GM18498 (cell line): ENCODE results near the gene ICE2.

ENCODE experiments used
- ATAC-seq: cut with Tn5 transposase; IDR thresholded peaks from one replicate; pipeline ENCODE4 v1.9.1; 2021; ENCODE audit warnings: mild to moderate bottlenecking, moderate library complexity; ENCODE audit not compliant: unreplicated experiment

Gene ICE2, protein sequence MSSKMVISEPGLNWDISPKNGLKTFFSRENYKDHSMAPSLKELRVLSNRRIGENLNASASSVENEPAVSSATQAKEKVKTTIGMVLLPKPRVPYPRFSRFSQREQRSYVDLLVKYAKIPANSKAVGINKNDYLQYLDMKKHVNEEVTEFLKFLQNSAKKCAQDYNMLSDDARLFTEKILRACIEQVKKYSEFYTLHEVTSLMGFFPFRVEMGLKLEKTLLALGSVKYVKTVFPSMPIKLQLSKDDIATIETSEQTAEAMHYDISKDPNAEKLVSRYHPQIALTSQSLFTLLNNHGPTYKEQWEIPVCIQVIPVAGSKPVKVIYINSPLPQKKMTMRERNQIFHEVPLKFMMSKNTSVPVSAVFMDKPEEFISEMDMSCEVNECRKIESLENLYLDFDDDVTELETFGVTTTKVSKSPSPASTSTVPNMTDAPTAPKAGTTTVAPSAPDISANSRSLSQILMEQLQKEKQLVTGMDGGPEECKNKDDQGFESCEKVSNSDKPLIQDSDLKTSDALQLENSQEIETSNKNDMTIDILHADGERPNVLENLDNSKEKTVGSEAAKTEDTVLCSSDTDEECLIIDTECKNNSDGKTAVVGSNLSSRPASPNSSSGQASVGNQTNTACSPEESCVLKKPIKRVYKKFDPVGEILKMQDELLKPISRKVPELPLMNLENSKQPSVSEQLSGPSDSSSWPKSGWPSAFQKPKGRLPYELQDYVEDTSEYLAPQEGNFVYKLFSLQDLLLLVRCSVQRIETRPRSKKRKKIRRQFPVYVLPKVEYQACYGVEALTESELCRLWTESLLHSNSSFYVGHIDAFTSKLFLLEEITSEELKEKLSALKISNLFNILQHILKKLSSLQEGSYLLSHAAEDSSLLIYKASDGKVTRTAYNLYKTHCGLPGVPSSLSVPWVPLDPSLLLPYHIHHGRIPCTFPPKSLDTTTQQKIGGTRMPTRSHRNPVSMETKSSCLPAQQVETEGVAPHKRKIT

DNA sequence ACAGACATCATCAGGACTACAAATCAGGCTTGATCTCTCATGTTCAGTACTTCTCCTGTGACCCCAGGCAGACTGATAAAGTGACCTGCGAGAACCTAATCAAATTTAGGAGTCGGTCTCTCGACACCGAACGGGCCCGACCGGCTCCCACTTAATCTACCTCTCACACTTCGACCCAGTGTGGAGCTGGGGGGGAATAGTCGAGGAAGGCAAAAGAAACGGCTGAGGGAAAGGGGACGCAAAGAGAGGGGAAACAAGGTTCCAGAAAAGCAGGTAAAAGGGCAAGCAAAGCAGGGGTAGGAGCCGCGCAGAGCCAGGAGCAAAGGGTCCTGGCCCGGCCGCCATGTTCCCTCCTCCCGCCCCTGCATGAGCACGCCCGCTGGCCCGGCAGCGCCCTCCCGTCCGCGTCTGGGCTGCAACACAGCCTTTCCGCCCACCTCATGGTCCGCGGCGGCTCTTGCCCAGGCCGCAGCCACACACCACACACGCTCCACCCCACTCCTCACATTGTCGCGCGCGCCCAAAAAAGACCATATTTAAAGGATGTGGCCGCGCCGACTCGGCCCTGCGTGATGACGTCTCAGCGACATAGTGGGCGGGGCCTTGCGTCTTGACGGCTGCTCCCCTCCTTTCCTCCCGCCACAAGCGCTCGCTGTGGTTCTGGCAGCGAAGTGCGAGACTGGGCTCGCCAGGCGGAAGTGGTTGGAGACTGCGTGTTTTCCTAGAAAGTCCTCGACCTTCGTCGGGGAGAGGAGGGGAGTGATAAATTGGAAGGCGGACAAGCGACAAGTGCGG lies at the start of gene ICE2:
Gene ICE2 (minus strand): TSS at position 577 of the 795 bp plus-strand sequence. CDS start 1,165 bp downstream, outside the sequence.
- peak; percentile 87 for ATAC-seq

DNA sequence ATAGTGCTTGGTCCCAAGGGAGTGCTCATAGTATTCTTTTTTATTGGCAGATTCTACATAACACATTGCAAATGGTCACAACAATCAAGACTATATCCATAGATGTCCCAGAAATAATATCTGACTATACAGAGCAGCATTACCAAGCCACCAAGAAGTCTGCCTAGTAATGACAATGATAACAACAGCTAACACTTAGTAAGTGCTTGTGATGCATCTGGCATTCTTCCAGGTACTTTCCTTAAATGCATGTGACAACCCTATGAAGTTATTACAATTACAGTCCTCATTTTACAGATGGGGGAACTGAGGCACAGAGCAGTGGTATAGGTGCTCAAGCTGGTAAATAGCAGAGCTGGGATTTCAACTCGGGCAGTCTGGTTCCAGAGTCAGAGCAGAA lies 49.6 kb upstream of the ICE2 start:
- ATAC-seq = no peak

DNA sequence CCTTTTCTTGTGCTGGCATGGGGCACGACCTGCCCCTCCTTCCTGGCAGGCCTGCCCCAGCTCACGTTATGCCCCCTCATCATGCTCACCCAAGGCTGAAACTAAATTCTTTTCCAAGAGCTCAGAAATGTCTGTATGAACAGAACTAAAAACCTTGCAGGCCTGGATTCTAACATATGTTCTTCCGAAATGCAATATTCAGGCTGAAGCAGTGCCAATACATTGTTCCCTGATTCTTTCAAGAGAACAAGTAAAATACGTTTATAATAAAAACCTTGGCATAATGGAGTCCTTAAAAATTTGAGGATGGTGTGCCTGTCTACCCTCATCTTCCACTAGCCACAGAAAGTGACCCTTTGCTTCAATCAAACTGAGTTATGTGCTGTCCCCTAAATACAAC lies 48.5 kb upstream of the ICE2 start:
- ATAC-seq = no peak

DNA sequence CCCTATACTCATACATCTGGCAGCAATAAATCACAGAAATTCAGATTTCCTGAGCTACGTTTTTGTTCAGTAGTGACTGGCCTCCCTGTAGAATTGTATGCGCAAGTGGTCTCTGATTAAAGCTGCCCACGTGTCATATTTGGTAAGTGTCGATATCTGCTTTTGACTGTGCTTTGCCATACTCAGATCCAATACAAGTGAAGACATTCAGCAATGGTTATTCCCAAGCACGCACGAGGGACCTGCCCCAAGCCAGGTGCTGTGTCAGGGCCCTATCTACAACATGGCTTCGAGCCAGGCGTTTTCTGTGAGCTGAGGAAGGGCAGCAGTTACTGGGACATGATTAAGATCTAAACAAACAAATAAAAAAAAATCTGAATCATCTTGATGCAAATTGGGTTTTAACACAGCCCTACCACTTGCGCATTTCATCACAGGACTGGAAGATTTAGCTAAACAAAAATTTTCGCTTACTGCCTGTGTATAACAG lies 47.2 kb upstream of the ICE2 start:
- ATAC-seq = no peak

DNA sequence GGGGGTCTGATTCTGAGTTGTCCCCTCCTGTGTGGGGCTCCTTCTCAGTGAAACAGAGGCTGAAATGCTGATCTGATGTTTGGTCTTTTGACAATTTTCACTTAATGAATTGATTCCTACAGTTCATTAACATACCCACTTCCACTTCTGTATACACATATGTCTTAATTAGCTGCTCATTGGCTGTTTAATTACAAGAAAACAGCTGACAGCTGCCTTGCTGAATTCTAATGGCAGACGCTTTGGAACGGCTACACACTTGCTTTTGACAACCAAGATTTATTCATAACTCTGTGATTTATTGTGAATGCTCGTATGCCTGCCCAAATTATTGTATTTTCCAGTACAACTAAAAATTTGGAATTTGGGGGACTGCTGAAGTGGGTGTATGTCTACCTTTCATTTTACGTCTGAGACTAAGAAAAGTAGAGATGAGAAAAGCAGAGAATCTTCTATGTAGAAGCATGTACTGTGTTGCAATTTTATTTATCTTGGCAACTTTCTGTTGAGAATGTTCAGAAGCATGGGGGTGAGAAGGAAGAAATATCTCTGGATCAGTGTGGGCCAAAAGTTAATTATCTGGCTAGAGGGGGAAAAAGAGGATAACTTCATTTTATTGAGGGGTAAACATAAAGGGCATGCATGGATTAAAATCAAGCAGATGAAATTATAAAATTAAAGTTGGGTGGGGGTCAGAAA lies 46.5 kb upstream of the ICE2 start:
- ATAC-seq = no peak

DNA sequence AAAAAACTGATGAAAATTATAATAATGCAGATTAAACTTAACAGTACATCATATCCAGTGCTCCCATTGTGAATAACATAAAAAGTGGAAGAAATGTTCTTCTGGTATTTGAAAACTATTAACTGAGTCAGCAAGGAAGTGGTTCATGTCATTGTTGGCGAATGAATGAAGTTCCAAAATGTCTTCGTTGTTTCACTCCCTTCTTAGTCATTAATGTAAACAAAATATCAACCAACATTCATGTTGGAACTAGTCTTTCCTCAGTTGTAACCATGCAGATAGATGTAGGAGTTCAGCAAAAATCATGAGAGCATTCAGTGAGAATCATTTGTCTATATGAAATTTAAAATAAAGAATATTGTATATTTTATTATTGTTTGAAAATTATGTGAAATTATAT lies 44.1 kb upstream of the ICE2 start:
- no peak for ATAC-seq

DNA sequence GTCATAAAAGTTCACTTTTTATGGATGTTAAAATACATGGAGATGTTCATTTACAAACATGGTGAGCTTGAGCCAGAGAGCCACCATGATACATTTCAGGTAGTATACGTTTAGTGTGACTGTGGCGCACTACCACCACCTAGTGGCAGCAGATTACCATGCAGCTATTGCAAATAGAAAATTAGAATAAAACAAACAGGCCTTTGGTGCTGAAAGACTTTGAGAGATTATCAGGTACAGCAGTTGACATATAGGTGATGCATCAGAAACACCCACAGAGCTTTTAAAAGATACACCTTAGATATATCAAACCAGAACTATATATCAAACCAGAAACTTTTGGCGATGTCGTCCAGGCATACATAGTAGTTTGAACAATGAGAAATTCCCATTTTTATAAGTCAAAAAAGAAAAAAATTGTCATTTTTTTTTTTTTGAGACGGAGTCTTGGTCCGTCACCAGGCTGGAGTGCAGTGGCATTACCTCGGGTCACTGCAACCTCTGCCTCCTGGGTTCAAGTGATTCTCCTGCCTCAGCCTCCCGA lies 42.0 kb upstream of the ICE2 start:
- peak; percentile 54 for ATAC-seq

DNA sequence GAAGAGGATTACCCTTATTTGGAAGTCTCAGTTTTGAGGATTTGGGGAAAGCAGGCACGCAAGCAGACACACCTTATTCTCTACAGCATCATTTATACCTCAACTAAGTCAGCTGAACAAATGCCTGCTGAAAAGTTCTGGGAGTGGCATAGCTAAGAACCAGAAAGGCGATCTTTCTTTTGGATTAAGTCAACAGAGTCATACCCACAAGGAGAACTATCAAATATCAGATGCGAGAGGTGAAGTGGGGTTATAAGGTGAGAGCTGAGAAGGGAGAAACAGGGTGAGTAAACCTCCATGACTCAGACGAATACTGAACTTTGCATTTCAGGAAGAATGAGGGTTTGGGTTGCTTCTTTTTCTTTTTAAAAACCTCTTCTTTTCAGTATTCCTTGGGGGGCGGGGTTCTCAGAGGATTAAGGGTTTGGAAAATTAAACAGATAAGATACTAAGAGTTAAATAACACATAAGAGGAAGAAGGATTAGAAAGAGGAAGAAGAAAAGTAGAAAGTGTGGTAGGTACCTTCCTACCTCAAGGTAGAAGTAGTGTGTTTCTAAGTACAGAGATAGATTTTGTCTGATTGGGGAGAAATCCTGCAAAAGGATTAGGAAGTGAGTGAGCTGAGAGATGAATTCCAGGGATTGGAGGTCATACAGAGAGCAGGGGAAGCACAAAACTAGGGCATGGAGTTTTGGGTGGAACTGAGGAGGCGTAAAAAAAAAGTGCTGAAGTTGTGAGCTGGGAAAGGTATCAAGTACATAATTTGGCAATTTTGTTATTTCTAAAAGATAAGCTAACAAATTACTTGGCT lies 41.3 kb upstream of the ICE2 start:
- peak; percentile 81 for ATAC-seq

DNA sequence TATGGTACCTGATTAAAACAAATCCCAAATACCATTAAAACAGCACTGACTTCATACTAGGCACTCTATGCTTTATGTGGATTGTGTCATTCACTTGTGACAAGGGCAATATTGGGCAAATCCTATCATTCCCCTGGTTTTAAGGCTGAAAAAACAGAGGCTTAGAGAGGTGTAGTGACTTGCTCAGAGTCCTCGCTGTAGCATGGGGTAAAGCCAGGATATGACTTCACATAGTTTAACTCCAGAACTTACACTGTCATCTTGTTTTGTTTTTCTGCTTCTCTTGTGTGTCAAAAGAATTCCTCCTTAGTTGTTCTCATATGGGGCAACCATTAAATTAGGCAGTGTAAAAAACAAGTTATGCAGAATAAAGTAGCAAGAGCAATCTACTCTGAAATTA lies 40.3 kb upstream of the ICE2 start:
- ATAC-seq = no peak

DNA sequence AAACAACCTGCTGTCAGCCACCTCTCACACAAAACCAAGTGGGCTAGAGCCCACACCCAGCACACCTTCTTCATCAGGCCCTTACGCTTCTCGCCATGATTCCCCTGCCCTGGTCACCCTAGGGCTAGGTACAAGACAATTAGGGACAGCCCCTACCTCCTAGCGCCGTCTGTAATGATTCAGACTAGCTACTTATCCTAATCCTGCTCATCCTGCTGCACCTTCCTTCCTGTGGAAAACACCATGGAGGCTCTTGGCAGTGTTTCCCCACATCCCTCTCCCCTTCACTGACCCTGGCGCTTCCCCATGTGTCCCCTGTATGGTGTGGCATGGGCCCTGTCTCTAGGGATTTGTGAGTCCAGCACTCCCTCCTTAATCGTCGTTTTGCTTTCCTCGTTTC lies 39.6 kb upstream of the ICE2 start:
- no peak for ATAC-seq

DNA sequence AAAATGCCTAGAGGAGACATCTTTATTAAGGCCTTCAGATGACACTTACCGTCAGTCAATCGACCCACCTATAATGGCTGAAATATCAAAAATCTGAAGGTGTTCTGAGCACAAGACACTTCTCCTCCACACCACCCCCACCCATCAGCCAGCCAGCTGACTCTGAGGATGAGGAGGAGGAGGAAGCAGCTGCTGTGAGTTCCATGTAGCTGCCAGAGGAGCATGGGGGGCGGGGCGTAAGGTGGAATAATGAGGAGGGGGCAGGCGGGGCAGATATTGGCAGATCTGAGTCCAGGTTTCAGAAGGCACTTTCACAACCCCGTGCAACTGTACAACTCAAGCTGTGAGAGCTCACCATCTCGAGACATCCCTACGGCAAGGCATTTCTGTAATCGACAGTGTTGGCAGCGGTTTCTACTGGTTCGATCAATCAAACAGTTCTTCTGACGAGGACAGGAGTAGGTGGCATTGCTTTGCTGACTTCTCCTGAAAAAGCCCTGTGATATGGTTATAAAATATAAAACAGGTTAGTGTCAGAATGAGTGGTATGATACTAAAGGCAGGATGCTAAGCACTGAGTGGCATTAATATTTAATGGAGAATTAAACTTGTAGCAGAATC lies 35.4 kb upstream of the ICE2 start:
- no peak for ATAC-seq

DNA sequence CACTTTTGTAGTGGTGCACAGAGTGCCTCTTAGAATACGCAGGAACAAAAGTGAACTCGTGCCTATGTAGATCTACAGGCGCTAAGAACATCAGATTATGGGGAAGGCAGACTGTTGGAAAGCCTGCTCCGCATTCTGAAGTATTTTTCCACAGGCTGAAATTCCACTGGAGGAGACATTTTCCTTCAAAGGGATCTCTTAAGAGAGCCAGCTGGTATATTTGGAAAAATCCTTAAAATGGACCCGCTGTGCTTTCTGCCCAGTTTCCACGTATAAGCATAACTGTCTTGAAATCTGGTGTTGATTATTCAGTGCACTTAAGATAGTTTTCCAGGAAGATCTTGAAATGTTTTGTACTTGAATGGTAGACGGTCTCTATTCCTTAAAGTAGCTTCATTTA lies 34.7 kb upstream of the ICE2 start:
- no peak for ATAC-seq

DNA sequence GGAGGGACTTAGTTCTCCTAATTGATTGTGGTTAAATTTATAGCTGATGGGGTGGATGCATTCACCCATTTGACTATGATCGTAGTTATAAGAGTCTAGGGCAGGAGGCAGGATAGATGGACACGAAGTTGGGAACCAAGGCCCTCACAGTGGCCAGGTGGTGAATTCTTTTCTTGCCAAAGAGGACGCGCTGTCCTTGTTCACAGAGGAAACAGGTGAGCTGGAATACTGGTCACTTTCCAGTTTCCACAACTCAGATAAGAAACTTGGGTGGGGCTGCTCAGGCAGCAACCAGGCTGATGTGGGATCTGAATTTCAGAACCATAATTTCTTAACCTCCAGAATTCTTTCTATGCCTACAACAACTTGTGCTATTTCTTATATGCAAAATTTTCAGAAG lies 34.0 kb upstream of the ICE2 start:
- no peak for ATAC-seq

DNA sequence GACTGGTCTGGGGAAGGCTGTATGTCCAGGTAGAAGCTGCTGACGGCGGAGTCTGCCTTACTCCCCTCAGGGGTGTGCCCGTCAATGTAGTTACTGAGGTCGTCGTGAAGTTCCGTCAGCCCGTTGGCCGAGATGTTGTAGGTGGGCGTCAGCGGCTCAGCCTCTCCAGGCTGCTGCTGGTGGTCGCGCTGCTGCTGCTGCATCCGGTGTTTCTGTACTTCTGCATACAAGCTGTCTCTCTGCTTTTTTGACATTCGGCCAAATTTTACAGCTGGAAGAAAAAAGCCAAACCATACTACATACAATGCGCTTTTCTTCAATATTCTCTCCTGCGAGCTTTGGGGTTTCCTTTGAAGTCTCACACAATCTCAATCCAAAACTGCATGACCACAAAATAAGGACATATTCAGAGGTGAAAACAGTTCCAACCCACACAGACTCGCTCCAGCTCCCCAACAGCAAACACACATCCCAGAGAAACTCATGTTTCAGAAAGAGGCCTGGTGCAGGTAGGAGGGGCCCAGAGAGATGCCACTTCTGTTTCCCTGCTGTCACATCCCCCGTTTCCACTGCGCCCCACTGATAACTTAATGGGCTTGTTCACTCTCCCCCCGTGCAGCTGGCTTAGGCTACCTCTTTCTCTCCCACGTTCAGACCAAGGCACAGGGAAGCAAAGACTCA lies 32.5 kb upstream of the ICE2 start:
- ATAC-seq = no peak

DNA sequence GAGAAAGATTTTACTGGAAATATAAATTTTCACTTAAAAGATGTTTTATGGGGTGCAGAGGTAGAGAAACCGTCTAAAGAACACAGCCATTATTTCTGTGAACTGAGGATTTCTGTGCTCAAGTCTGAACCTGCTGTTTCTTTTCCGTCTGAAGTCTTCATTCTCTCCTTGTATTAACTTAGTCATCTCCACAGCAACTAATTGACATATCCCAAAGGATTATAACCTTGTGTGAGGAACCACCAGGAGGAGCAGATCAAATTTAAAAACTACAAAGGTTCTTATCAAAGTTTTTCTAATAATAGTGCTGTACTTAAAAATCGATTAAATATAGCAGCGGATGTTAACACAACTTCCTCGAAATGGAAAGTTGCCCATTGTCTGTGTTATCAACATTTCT lies 31.1 kb upstream of the ICE2 start:
- no peak for ATAC-seq

DNA sequence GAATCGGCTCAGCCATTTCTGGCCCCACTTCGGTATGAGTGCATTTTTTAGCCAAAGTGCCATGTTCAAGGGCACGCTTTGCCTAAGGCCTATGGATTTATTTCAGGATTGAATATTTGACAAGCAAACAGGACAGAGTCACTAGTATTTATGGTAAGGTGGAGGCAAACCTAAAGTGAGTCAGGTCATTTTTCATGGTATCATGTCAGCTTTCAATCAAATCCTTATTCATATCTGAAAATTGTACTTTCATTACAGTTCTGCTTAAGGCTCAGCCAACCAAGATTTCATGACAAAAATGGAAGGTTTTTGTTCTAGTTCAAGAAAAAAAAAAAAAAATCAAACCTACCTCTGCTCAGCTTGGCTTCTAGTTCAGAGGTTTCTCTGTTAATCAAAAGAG lies 30.5 kb upstream of the ICE2 start:
- no peak for ATAC-seq

DNA sequence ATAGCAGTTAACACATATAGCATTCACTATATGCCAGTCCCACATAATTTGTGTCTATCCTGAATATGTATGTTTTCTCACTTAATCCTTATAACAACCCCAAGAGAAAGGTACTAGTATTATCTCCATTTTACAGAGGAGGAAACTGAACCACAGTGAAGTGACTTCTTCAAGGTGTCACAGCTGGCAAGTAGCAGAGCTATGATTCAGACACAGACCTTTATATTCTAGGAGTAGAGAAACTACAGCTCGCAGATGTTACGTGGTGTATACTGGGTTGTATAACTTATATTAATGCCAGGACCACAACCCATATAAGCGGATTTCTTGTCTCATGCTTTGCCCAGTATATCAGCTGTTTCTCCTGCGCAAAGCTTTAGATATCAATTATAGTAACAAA lies 29.5 kb upstream of the ICE2 start:
- peak; percentile 22 for ATAC-seq
